Gastrocnemius medialis (tissue), 4 donors: ENCODE data around the gene ZNRD2.

Source experiments
- POLR2A ChIP-seq, 2 donors: fragments of 450-650 bp; IDR thresholded peaks; one replicate each; pipeline ENCODE4 v1.6.1; 2017; ENCODE audit warnings: antibody characterized with exemption in 2 of 2, mild to moderate bottlenecking in 2 of 2, moderate library complexity in 2 of 2
- TF ChIP-seq, protein P1 (sequence below), 5 experiments: fragments of 450-650 bp in 3 of 5; fragments of 200-600 bp in 2 of 5; sonication (generic) in 2 of 5; IDR thresholded peaks in 4 of 5; conservative IDR thresholded peaks in 1 of 5; 1 replicate in 4 of 5; 2 replicates in 1 of 5; pipeline ENCODE4 v1.5.1; 2016 to 2019; ENCODE audit warnings: antibody characterized with exemption in 5 of 5, mild to moderate bottlenecking in 3 of 5, moderate library complexity in 3 of 5

DNA sequence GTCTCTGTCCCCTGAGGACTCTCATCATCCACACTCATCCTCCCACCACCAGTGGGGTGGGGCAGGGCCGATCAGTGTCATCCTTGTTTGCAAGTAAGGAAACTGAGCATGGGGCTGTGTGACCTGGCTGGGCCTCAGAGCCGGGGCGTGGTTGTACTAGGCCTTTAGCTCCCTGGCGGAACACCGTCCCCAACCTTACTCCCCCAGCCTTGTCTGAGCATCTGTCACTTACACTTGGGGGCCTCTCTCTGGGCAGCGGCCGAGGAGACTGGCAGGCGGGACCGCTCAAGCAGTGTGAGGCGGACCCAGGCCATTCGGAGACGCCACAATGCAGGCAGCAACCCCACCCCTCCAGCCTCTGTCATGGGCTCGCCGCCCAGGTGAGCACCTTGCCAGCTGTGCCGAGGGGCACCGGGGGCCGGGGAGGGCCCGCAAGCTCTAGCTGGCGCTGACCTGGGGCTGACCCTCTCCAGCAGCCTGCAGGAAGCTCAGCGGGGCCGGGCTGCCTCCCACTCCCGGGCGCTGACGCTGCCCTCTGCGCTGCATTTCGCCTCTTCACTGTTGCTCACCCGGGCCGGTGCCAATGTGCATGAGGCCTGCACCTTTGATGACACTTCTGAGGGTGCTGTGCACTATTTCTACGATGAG lies 49.1 kb downstream of the ZNRD2 start:
- TF ChIP-seq, protein P1, sequence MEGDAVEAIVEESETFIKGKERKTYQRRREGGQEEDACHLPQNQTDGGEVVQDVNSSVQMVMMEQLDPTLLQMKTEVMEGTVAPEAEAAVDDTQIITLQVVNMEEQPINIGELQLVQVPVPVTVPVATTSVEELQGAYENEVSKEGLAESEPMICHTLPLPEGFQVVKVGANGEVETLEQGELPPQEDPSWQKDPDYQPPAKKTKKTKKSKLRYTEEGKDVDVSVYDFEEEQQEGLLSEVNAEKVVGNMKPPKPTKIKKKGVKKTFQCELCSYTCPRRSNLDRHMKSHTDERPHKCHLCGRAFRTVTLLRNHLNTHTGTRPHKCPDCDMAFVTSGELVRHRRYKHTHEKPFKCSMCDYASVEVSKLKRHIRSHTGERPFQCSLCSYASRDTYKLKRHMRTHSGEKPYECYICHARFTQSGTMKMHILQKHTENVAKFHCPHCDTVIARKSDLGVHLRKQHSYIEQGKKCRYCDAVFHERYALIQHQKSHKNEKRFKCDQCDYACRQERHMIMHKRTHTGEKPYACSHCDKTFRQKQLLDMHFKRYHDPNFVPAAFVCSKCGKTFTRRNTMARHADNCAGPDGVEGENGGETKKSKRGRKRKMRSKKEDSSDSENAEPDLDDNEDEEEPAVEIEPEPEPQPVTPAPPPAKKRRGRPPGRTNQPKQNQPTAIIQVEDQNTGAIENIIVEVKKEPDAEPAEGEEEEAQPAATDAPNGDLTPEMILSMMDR (IDR thresholded peaks at IDR 0.05 in 4 of 5, conservative IDR thresholded peaks at IDR 0.05 in 1 of 5) = no peak
- TF ChIP-seq POLR2A (IDR thresholded peaks at IDR 0.05) = no peak
